AG04450 (cell line): ENCODE data around the gene SPHK1. TPM values are rescaled to one million over a fixed set of nuclear protein-coding genes. Genes with fewer than 3 reads are reported as not detected.
"Not testable (repeated sequence)": the region's sequence is repeated elsewhere in the genome, so short reads cannot be mapped to it uniquely, and the experiment has no call there.

ENCODE experiments used
- CTCF ChIA-PET: fragments of 300-600, 350-600 bp; formaldehyde crosslinking; extraction: SDS; loops from one replicate; lab custom pipeline; 2022; ENCODE audit warnings: antibody characterized with exemption, inconsistent platforms; lab: Charles Lee
- POLR2A ChIA-PET: fragments of 350-600 bp; formaldehyde crosslinking; extraction: SDS; loops from one replicate; lab custom pipeline; 2021; ENCODE audit warnings: antibody characterized with exemption, inconsistent platforms; lab: Yijun Ruan, JAX
- DNase-seq: peaks from one replicate; pipeline ENCODE4 v3.0.0-alpha.2; 2011; ENCODE audit warnings: low read depth, low spot score
- H3K27ac ChIP-seq: one replicate; pipeline ENCODE4 v1.5.1; 2012; ENCODE audit warnings: low read depth, low read length, control low read depth
- H3K27me3 ChIP-seq: one replicate; pipeline ENCODE4 v1.6.0; 2012; ENCODE audit warnings: low read length; ENCODE audit not compliant: control insufficient read depth, insufficient read depth
- H3K4me3 ChIP-seq: 2 replicates; pipeline ENCODE4 v1.5.1; 2011; ENCODE audit warnings: mild to moderate bottlenecking, low read depth, low read length, control low read depth
- H3K9me3 ChIP-seq: 2 replicates; pipeline ENCODE4 v1.5.1; 2012; ENCODE audit warnings: low read length; ENCODE audit not compliant: control insufficient read depth, insufficient read depth
- polyA plus RNA-seq: library from polyadenylated mRNA; depleted of rRNA; stranded (reverse); fragments of >200 nt; gene quantifications from 2 replicates; pipeline ENCODE4 v1.2.3, GENCODE V29; 2011
- TF ChIP-seq, protein P1 (sequence below): IDR thresholded peaks from 2 replicates; pipeline ENCODE4 v1.5.1; 2011; ENCODE audit warnings: low read depth, low read length, control low read depth, inconsistent platforms

Gene SPHK1
- polyA plus RNA-seq, 1 experiment, result 11.6 TPM

DNA sequence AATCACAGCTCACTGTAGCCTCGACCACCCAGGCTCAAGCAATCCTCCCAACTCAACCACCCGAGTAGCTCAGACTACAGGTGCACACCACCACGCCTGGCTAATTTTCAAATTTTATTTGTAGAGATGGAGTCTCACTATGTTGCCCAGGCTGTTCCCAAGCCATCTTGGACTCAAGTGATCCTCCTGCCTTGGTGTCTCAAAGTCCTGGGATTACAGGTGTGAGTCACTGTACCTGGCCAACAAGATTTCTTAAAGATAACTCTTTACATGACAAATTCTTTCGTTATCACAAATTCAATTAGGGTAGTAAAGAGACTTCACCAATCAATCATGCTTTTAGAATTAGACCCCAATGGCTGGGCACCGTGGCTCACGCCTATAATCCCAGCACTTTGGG lies 43.1 kb upstream of the SPHK1 start:
- CTCF ChIA-PET, result interaction anchor here (0.7 kb wide), 1 partner anchor 38 kb away, joined by 5 read pairs; no protein-coding TSS in a partner anchor
- POLR2A ChIA-PET, result no interaction called here

DNA sequence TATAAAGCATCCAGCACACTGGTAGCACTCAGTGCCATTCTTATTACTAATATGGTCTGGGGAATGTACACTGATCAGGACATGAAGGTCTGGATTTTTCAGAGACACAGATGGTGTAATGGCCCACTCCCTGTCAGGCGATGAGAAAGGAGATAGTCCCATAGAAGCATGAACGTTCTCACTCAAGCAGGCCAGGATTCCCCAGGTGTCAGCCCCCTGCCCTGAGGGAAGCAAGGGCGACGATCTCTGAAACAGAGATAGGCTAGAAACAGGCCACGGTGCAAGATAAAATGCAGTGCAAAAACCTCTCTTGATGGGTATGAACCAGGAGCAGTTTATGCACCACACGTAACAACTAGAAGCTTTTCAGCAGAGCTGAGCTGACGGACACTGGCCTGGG lies 41.3 kb upstream of the SPHK1 start:
- POLR2A ChIA-PET, result no interaction called here
- no peak for DNase-seq
- CTCF ChIA-PET, result interaction anchor here (0.6 kb wide), 1 partner anchor 263 kb away, joined by 4 read pairs; no protein-coding TSS in a partner anchor

More for the DNA sequence above, 43.1 kb upstream of the SPHK1 start:
- no peak overlapping the region for H3K4me3 ChIP-seq
- H3K9me3 ChIP-seq, result no peaks in the 10 kb centered on the region
- no peak for DNase-seq
- no peaks in the 10 kb centered on the region for H3K27me3 ChIP-seq
- TF ChIP-seq, protein P1, sequence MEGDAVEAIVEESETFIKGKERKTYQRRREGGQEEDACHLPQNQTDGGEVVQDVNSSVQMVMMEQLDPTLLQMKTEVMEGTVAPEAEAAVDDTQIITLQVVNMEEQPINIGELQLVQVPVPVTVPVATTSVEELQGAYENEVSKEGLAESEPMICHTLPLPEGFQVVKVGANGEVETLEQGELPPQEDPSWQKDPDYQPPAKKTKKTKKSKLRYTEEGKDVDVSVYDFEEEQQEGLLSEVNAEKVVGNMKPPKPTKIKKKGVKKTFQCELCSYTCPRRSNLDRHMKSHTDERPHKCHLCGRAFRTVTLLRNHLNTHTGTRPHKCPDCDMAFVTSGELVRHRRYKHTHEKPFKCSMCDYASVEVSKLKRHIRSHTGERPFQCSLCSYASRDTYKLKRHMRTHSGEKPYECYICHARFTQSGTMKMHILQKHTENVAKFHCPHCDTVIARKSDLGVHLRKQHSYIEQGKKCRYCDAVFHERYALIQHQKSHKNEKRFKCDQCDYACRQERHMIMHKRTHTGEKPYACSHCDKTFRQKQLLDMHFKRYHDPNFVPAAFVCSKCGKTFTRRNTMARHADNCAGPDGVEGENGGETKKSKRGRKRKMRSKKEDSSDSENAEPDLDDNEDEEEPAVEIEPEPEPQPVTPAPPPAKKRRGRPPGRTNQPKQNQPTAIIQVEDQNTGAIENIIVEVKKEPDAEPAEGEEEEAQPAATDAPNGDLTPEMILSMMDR, result no peak
- no peak overlapping the region for H3K27ac ChIP-seq

DNA sequence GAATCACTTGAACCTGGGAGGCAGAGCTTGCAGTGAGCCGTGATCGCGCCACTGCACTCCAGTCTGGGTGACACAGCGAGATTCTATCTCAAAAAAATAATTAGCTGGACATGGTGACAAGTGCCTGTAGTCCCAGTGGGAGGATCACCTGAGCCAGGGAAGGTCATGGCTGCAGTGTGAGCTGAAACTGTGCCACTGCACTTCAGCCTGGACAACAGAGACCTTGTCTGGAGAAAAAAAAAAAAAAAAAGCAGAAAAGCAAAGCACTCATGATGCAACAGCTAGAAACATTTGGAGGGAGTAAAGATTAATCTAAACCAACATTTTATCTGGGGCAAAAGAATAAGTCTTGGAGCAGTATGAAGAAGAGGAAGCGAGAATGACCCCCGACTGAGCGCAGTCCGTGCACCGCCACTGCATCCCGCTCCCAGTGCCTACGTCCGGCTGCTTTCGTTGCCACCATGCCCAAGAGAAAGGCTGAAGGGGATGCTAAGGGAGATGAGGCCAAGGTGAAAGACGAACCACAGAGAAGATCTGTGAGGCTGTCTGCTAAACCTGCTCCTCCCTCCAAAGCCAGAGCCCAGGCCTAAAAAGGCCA lies 38.9 kb upstream of the SPHK1 start:
- DNase-seq, result no peak
- TF ChIP-seq, protein P1, result no peak
- POLR2A ChIA-PET, result interaction anchor here (1.2 kb wide), 1 partner anchor 8 kb away, joined by 4 read pairs; the partner anchor contains the start of gene PRPSAP1
- no peak overlapping the region for H3K4me3 ChIP-seq
- H3K9me3 ChIP-seq, result no peaks in the 10 kb centered on the region
- CTCF ChIA-PET, result interaction anchor here (0.7 to 1.2 kb wide), 2 partner anchors 41 to 46 kb away, joined by 4 to 5 read pairs; no protein-coding TSS in a partner anchor
- no peaks in the 10 kb centered on the region for H3K27me3 ChIP-seq
- H3K27ac ChIP-seq, result peak overlapping the region; percentile 31

More for the DNA sequence above, 41.3 kb upstream of the SPHK1 start:
- Histone ChIP-seq H3K9me3 (no peaks in the 10 kb centered on the region), H3K4me3 (no peak overlapping the region), H3K27ac (no peak overlapping the region), H3K27me3 (no peaks in the 10 kb centered on the region)
- TF ChIP-seq, protein P1, result no peak

DNA sequence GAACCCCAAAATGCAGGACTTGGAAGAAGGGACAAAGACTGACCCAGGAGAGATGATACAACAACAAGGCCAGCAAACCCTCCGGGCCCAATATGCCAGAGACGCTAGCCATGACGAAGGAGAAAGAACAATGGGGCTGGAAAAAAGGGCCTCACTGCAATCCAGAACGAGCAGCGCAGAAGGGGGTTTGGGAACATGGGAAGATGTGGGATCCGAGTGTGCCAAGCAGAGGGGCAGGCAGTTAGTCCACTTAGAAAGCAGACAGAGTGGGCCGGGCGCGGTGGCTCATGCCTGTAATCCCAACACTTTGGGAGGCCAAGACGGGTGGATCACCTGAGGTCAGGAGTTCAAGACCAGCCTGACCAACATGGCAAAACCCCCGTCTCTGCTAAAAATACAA lies 37.5 kb upstream of the SPHK1 start:
- H3K9me3 ChIP-seq, H3K27me3 ChIP-seq, H3K27ac ChIP-seq, DNase-seq, POLR2A ChIA-PET, CTCF ChIA-PET, H3K4me3 ChIP-seq: not testable (repeated sequence)

DNA sequence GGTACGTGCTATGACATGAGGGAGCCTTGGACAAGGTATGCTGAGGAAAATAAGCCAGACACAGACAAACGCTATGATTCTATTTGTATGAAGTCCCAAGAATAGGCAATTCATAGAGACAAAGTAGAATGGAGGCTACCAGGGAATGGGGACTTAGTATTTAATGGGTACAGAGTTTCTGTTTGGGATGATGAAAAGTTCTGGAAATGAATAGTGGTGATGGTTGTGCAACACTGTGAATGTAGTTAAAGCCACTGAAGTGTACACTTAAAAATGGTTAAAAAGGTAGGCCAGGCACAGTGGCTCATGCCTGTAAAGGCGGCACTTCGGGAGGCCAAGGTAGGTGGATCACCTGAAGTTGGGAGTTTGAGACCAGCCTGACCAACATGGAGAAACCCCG lies 33.9 kb upstream of the SPHK1 start:
- POLR2A ChIA-PET, result no interaction called here
- Histone ChIP-seq H3K4me3 (no peak overlapping the region), H3K9me3 (no peaks in the 10 kb centered on the region; the same call in 1 of the 2 replicates), H3K27ac (no peak overlapping the region), H3K27me3 (no peaks in the 10 kb centered on the region)
- DNase-seq, result no peak
- TF ChIP-seq, protein P1, result no peak
- CTCF ChIA-PET, result no interaction called here
